Activated T-cell treated with anti-CD3 and anti-CD28 coated beads, Interleukin-2, amount 50 U/mL, for 72 hours (primary cell): Measurements from ENCODE around the gene B3GALT6. TPM values are rescaled to one million over a fixed set of nuclear protein-coding genes. Genes with fewer than 3 reads are reported as not detected.

ENCODE experiments used
- ATAC-seq, 2 donors: fragments of 150-1000 bp; cut with Tn5 transposase; replicated peaks in 1 of 2; 2 replicates each; pipeline ENCODE4 v1.10.0; 2021; ENCODE audit warnings: moderate library complexity in 2 of 2, mild to moderate bottlenecking in 1 of 2
- DNase-seq, 2 donors: peaks; one replicate each; pipeline ENCODE4 v3.0.0; 2021 to 2022; ENCODE audit warnings: mixed read lengths in 1 of 2
- H3K27ac Mint-ChIP-seq: one replicate; pipeline ENCODE4 v1.8.0; 2022; ENCODE audit warnings: mild to moderate bottlenecking, moderate library complexity, mixed read lengths
- H3K27me3 Mint-ChIP-seq: one replicate; pipeline ENCODE4 v1.8.0; 2022; ENCODE audit warnings: low read depth, mixed read lengths
- H3K36me3 Mint-ChIP-seq, 2 donors: one replicate each; pipeline ENCODE4 v1.8.0; 2022; ENCODE audit warnings: mixed read lengths in 2 of 2, mild to moderate bottlenecking in 1 of 2; ENCODE audit not compliant: insufficient read depth in 2 of 2
- H3K4me1 Mint-ChIP-seq: one replicate; pipeline ENCODE4 v1.8.0; 2022; ENCODE audit warnings: low read depth, mixed read lengths
- H3K4me3 Mint-ChIP-seq, 2 donors: one replicate each; pipeline ENCODE4 v1.8.0; 2022; ENCODE audit warnings: mild to moderate bottlenecking in 2 of 2, mixed read lengths in 2 of 2, moderate library complexity in 2 of 2
- H3K9me3 Mint-ChIP-seq, 2 donors: one replicate each; pipeline ENCODE4 v1.8.0; 2022; ENCODE audit warnings: mixed read lengths in 2 of 2
- total RNA-seq, 2 donors: library from RNA; stranded (reverse); gene quantifications; one replicate each; pipeline ENCODE4 v1.2.3, GENCODE V29; 2022

B3GALT6 gene
- total RNA-seq, 2 donors from 2014 or later = 13.1 to 13.6 TPM

GRCh38 chr1:1264868-1265272 lies 32.8 kb downstream of the B3GALT6 start:
- Mint-ChIP-seq H3K4me3 (no peak overlapping the region), H3K9me3 (no peaks in the 10 kb centered on the region), H3K36me3 (peaks cover 0 to 13% of the 10 kb centered on the region in 2 donors), H3K27ac (no peak overlapping the region), H3K4me1 (peaks cover 13% of the 10 kb centered on the region), H3K27me3 (no peaks in the 10 kb centered on the region)
- ATAC-seq = peak; percentile 22 to 43
- DNase-seq = no peak

- H3K4me1 Mint-ChIP-seq = peaks cover 41% of the 10 kb centered on the region
- no peak overlapping the region for H3K4me3 Mint-ChIP-seq
- ATAC-seq (no peak), DNase-seq (no peak)
- H3K9me3 Mint-ChIP-seq = no peaks in the 10 kb centered on the region
- H3K36me3 Mint-ChIP-seq = peaks cover 1 to 18% of the 10 kb centered on the region in 2 donors
- H3K27me3 Mint-ChIP-seq = no peaks in the 10 kb centered on the region
- no peak overlapping the region for H3K27ac Mint-ChIP-seq
Observed at GRCh38 chr1:1267488-1268283, 35.6 kb downstream of the B3GALT6 start.

- Mint-ChIP-seq H3K4me1 (peaks cover 42% of the 10 kb centered on the region), H3K27me3 (no peaks in the 10 kb centered on the region), H3K27ac (no peak overlapping the region), H3K36me3 (peaks cover 1 to 18% of the 10 kb centered on the region in 2 donors), H3K9me3 (no peaks in the 10 kb centered on the region), H3K4me3 (no peak overlapping the region)
- ATAC-seq = no peak
- DNase-seq = no peak
Observed at GRCh38 chr1:1268284-1268682, 36.2 kb downstream of the B3GALT6 start.

- H3K27me3 Mint-ChIP-seq = no peaks in the 10 kb centered on the region
- H3K9me3 Mint-ChIP-seq = no peaks in the 10 kb centered on the region
- peaks cover 46% of the 10 kb centered on the region for H3K4me1 Mint-ChIP-seq
- peaks cover 1 to 15% of the 10 kb centered on the region in 2 donors for H3K36me3 Mint-ChIP-seq
- peak overlapping the region; percentile 68 to 88 for H3K4me3 Mint-ChIP-seq
- no peak for DNase-seq
- no peak for ATAC-seq
- H3K27ac Mint-ChIP-seq = peak overlapping the region; percentile 90
Observed at GRCh38 chr1:1270813-1271212, 38.8 kb downstream of the B3GALT6 start.

GRCh38 chr1:1272341-1273208 lies 40.5 kb downstream of the B3GALT6 start:
- Mint-ChIP-seq H3K9me3 (no peaks in the 10 kb centered on the region), H3K4me1 (peaks cover 36% of the 10 kb centered on the region), H3K27ac (peak overlapping the region; percentile 63), H3K4me3 (peak overlapping the region; percentile 85 to 88), H3K27me3 (no peaks in the 10 kb centered on the region), H3K36me3 (peaks cover 1 to 9% of the 10 kb centered on the region in 2 donors)
- DNase-seq (peak in 1 of 2 donors; percentile 25), ATAC-seq (no peak)

- Mint-ChIP-seq H3K9me3 (no peaks in the 10 kb centered on the region), H3K27me3 (no peaks in the 10 kb centered on the region), H3K4me1 (peaks cover 36% of the 10 kb centered on the region), H3K36me3 (peaks cover 1 to 9% of the 10 kb centered on the region in 2 donors), H3K4me3 (peak overlapping the region; percentile 85 to 88), H3K27ac (peak overlapping the region; percentile 63)
- DNase-seq (no peak), ATAC-seq (no peak)
Observed at GRCh38 chr1:1273209-1273511, 41.1 kb downstream of the B3GALT6 start.

GRCh38 chr1:1273512-1274298 lies 41.7 kb downstream of the B3GALT6 start, which contains the start of gene UBE2J2:
Gene UBE2J2, minus strand, starts transcription at chr1:1273854. Its CDS starts 5,862 bp downstream, at chr1:1267992.
- Mint-ChIP-seq H3K36me3 (peaks cover 1 to 9% of the 10 kb centered on the region in 2 donors), H3K4me3 (peak within 1 kb of the TSS; percentile 85 to 88), H3K9me3 (no peaks in the 10 kb centered on the region), H3K27ac (peak within 1 kb of the TSS; percentile 63), H3K4me1 (peaks cover 36% of the 10 kb centered on the region), H3K27me3 (no peaks in the 10 kb centered on the region)
- peak; percentile 93 to 94 for DNase-seq
- peak; percentile 96 to 97 for ATAC-seq

GRCh38 chr1:1274299-1274930 lies 42.4 kb downstream of the B3GALT6 start:
- no peak for DNase-seq
- no peaks in the 10 kb centered on the region for H3K27me3 Mint-ChIP-seq
- peak overlapping the region; percentile 75 to 83 for H3K4me3 Mint-ChIP-seq
- peaks cover 36% of the 10 kb centered on the region for H3K4me1 Mint-ChIP-seq
- peaks cover 1 to 9% of the 10 kb centered on the region in 2 donors for H3K36me3 Mint-ChIP-seq
- H3K9me3 Mint-ChIP-seq = no peaks in the 10 kb centered on the region
- ATAC-seq = peak in 1 of 2 donors; percentile 27
- no peak overlapping the region for H3K27ac Mint-ChIP-seq

GRCh38 chr1:1274931-1275431 lies 42.9 kb downstream of the B3GALT6 start:
- H3K9me3 Mint-ChIP-seq = no peaks in the 10 kb centered on the region
- DNase-seq (no peak), ATAC-seq (no peak)
- peaks cover 33% of the 10 kb centered on the region for H3K4me1 Mint-ChIP-seq
- H3K4me3 Mint-ChIP-seq = peak overlapping the region; percentile 75 to 83
- H3K36me3 Mint-ChIP-seq = peaks cover 1 to 8% of the 10 kb centered on the region in 2 donors
- H3K27me3 Mint-ChIP-seq = no peaks in the 10 kb centered on the region
- no peak overlapping the region for H3K27ac Mint-ChIP-seq

GRCh38 chr1:1275836-1276235 lies 43.8 kb downstream of the B3GALT6 start:
- peak overlapping the region; percentile 8 to 10 for H3K4me3 Mint-ChIP-seq
- no peaks in the 10 kb centered on the region for H3K27me3 Mint-ChIP-seq
- peak overlapping the region; percentile 81 for H3K27ac Mint-ChIP-seq
- peaks cover 25% of the 10 kb centered on the region for H3K4me1 Mint-ChIP-seq
- DNase-seq (no peak), ATAC-seq (no peak)
- no peaks in the 10 kb centered on the region for H3K9me3 Mint-ChIP-seq
- H3K36me3 Mint-ChIP-seq = peaks cover 0 to 3% of the 10 kb centered on the region in 2 donors

- no peak for ATAC-seq
- no peak overlapping the region for H3K4me3 Mint-ChIP-seq
- H3K4me1 Mint-ChIP-seq = peaks cover 16% of the 10 kb centered on the region
- peaks cover 0 to 2% of the 10 kb centered on the region in 2 donors for H3K9me3 Mint-ChIP-seq
- no peaks in the 10 kb centered on the region for H3K27me3 Mint-ChIP-seq
- DNase-seq = no peak
- H3K27ac Mint-ChIP-seq = no peak overlapping the region
- no peaks in the 10 kb centered on the region for H3K36me3 Mint-ChIP-seq
Observed at GRCh38 chr1:1278620-1279019, 46.6 kb downstream of the B3GALT6 start.

- H3K4me1 Mint-ChIP-seq = peaks cover 17% of the 10 kb centered on the region
- H3K27me3 Mint-ChIP-seq = no peaks in the 10 kb centered on the region
- ATAC-seq (no peak), DNase-seq (no peak)
- H3K27ac Mint-ChIP-seq = no peak overlapping the region
- no peaks in the 10 kb centered on the region for H3K36me3 Mint-ChIP-seq
- no peak overlapping the region for H3K4me3 Mint-ChIP-seq
- peaks cover 0 to 2% of the 10 kb centered on the region in 2 donors for H3K9me3 Mint-ChIP-seq
Observed at GRCh38 chr1:1279028-1279427, 47.0 kb downstream of the B3GALT6 start.
